Measurements from ENCODE around the gene SLC9A1.

Gene SLC9A1

GRCh38 chr1:27132147-27132546, 22.8 kb downstream of the SLC9A1 start:
- TF ChIP-seq POU6F1 (CRISPR knock-in tag; IDR thresholded peaks at IDR 0.05; ENCODE audit: borderline replicate concordance, low read depth) (no peak), BACH2 (CRISPR knock-in tag; IDR thresholded peaks at IDR 0.05; ENCODE audit: borderline replicate concordance) (no peak), SNAI2 (CRISPR knock-in tag; IDR thresholded peaks at IDR 0.05) (no peak), ESRRG (CRISPR knock-in tag; IDR thresholded peaks at IDR 0.05) (no peak), ISL1 (CRISPR knock-in tag; IDR thresholded peaks at IDR 0.05) (no peak), ZNF8 (CRISPR knock-in tag; IDR thresholded peaks at IDR 0.05) (no peak), TOX (CRISPR knock-in tag; IDR thresholded peaks at IDR 0.05; ENCODE audit: borderline replicate concordance) (no peak), ZFP30 (CRISPR knock-in tag; IDR thresholded peaks at IDR 0.05) (no peak), RARB (CRISPR knock-in tag; IDR thresholded peaks at IDR 0.05) (no peak), OSR1 (CRISPR knock-in tag; IDR thresholded peaks at IDR 0.05) (no peak), TCF4 (CRISPR knock-in tag; IDR thresholded peaks at IDR 0.05; ENCODE audit: borderline replicate concordance) (no peak), TSHZ2 (CRISPR knock-in tag; IDR thresholded peaks at IDR 0.05) (no peak), PPARA (CRISPR knock-in tag; IDR thresholded peaks at IDR 0.05; ENCODE audit: borderline replicate concordance) (no peak), ZFP3 (CRISPR knock-in tag; IDR thresholded peaks at IDR 0.05) (no peak), CSRNP3 (CRISPR knock-in tag; IDR thresholded peaks at IDR 0.05) (no peak)
- no peak for ATAC-seq

GRCh38 chr1:27130798-27131197, 24.1 kb downstream of the SLC9A1 start:
- ATAC-seq: no peak
- TF ChIP-seq ZC3H10 (CRISPR knock-in tag; IDR thresholded peaks at IDR 0.05): no peak
- TF ChIP-seq ZFP30 (CRISPR knock-in tag; IDR thresholded peaks at IDR 0.05): no peak
- no peak for TF ChIP-seq PPARA (CRISPR knock-in tag; IDR thresholded peaks at IDR 0.05; ENCODE audit: borderline replicate concordance)
- TF ChIP-seq POU6F1 (CRISPR knock-in tag; IDR thresholded peaks at IDR 0.05; ENCODE audit: borderline replicate concordance, low read depth): no peak
- no peak for TF ChIP-seq CSRNP3 (CRISPR knock-in tag; IDR thresholded peaks at IDR 0.05)
- no peak for TF ChIP-seq ESRRG (CRISPR knock-in tag; IDR thresholded peaks at IDR 0.05)
- no peak for TF ChIP-seq GLIS3 (CRISPR knock-in tag; IDR thresholded peaks at IDR 0.05)
- no peak for TF ChIP-seq TCF4 (CRISPR knock-in tag; IDR thresholded peaks at IDR 0.05; ENCODE audit: borderline replicate concordance)
- no peak for TF ChIP-seq TOX (CRISPR knock-in tag; IDR thresholded peaks at IDR 0.05; ENCODE audit: borderline replicate concordance)
- TF ChIP-seq ARNTL (CRISPR knock-in tag; IDR thresholded peaks at IDR 0.05; ENCODE audit: borderline replicate concordance, low read depth): no peak
- no peak for TF ChIP-seq ISL1 (CRISPR knock-in tag; IDR thresholded peaks at IDR 0.05)

GRCh38 chr1:27129225-27129624, 25.7 kb downstream of the SLC9A1 start:
- no peak for ATAC-seq
- TF ChIP-seq ZFP3 (CRISPR knock-in tag; IDR thresholded peaks at IDR 0.05): no peak
- TF ChIP-seq ESRRG (CRISPR knock-in tag; IDR thresholded peaks at IDR 0.05): no peak
- TF ChIP-seq ARNTL (CRISPR knock-in tag; IDR thresholded peaks at IDR 0.05; ENCODE audit: borderline replicate concordance, low read depth): no peak
- TF ChIP-seq ZC3H10 (CRISPR knock-in tag; IDR thresholded peaks at IDR 0.05): no peak

GRCh38 chr1:27127419-27127818, 27.5 kb downstream of the SLC9A1 start:
- no peak for TF ChIP-seq TSHZ2 (CRISPR knock-in tag; IDR thresholded peaks at IDR 0.05)
- TF ChIP-seq ISL1 (CRISPR knock-in tag; IDR thresholded peaks at IDR 0.05): no peak
- no peak for TF ChIP-seq ZC3H10 (CRISPR knock-in tag; IDR thresholded peaks at IDR 0.05)
- TF ChIP-seq TOX (CRISPR knock-in tag; IDR thresholded peaks at IDR 0.05; ENCODE audit: borderline replicate concordance): no peak
- TF ChIP-seq PATZ1 (CRISPR knock-in tag; IDR thresholded peaks at IDR 0.05; ENCODE audit: borderline replicate concordance): no peak
- TF ChIP-seq RARB (CRISPR knock-in tag; IDR thresholded peaks at IDR 0.05): no peak
- no peak for TF ChIP-seq BACH2 (CRISPR knock-in tag; IDR thresholded peaks at IDR 0.05; ENCODE audit: borderline replicate concordance)
- TF ChIP-seq ZFP3 (CRISPR knock-in tag; IDR thresholded peaks at IDR 0.05): no peak
- TF ChIP-seq TCF4 (CRISPR knock-in tag; IDR thresholded peaks at IDR 0.05; ENCODE audit: borderline replicate concordance): no peak
- peak; percentile 18; the same call in 2 of the 3 replicates for ATAC-seq

All from SK-N-SH treated with all-trans-retinoic acid at 6 μM for 48 hours (cell line).